LNCaP clone FGC (cell line): ENCODE data around the gene RFX1.

ENCODE experiments used
- DNase-seq: peaks from one replicate; pipeline ENCODE4 v3.0.0-alpha.2; 2011; ENCODE audit warnings: low read depth
- H3K4me3 ChIP-seq: 2 replicates; pipeline ENCODE4 v1.5.1; 2011; ENCODE audit warnings: mild to moderate bottlenecking, low read depth, low read length, control low read depth
- TF ChIP-seq, protein P1 (sequence below): IDR thresholded peaks from 2 replicates; pipeline ENCODE4 v1.5.1; 2012; ENCODE audit warnings: mild to moderate bottlenecking; ENCODE audit not compliant: control insufficient read depth, insufficient read depth; ENCODE audit errors: extremely low read depth

Gene RFX1

DNA sequence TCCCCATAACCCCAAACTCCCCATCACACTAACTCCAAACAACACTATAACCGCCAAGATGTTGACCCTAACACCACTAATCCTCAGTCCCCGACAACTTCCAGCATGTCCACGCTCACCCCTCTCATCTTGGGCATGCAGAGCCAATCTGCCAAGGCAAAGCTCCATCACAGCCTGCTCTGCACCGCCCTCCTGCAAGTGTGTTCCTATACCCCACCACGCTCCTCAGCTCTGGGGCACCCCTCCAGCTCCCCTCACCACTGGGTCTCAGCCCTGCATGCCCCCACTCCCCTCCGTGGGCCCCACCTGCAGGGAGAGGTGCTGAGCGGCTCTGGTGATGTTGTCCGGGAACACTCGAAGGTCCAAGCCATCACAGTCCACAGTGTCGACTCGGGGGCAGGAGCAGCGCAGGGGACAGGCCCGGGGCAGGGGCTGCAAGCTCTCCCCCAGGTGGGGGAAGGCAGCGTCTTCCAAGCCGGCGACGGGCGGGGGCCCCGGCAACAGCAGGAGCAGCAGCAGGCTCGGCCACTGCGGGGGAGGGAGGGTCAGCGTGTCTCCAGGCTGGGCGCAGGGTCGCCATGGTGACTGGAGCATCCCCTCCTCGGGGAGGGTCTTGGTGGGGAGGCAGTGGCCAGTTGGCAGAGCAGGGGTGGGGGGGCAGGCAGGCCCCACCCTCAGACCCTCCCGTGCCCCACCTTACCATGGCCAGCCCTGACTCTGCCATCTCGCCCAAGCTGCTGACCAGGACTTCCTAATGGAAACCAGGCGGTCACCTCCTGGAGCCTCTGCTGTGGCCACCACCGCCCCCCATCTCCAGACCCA lies 68.4 kb downstream of the RFX1 start:
- H3K4me3 ChIP-seq: no peak overlapping the region
- TF ChIP-seq, protein P1, sequence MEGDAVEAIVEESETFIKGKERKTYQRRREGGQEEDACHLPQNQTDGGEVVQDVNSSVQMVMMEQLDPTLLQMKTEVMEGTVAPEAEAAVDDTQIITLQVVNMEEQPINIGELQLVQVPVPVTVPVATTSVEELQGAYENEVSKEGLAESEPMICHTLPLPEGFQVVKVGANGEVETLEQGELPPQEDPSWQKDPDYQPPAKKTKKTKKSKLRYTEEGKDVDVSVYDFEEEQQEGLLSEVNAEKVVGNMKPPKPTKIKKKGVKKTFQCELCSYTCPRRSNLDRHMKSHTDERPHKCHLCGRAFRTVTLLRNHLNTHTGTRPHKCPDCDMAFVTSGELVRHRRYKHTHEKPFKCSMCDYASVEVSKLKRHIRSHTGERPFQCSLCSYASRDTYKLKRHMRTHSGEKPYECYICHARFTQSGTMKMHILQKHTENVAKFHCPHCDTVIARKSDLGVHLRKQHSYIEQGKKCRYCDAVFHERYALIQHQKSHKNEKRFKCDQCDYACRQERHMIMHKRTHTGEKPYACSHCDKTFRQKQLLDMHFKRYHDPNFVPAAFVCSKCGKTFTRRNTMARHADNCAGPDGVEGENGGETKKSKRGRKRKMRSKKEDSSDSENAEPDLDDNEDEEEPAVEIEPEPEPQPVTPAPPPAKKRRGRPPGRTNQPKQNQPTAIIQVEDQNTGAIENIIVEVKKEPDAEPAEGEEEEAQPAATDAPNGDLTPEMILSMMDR: no peak
- no peak for DNase-seq

DNA sequence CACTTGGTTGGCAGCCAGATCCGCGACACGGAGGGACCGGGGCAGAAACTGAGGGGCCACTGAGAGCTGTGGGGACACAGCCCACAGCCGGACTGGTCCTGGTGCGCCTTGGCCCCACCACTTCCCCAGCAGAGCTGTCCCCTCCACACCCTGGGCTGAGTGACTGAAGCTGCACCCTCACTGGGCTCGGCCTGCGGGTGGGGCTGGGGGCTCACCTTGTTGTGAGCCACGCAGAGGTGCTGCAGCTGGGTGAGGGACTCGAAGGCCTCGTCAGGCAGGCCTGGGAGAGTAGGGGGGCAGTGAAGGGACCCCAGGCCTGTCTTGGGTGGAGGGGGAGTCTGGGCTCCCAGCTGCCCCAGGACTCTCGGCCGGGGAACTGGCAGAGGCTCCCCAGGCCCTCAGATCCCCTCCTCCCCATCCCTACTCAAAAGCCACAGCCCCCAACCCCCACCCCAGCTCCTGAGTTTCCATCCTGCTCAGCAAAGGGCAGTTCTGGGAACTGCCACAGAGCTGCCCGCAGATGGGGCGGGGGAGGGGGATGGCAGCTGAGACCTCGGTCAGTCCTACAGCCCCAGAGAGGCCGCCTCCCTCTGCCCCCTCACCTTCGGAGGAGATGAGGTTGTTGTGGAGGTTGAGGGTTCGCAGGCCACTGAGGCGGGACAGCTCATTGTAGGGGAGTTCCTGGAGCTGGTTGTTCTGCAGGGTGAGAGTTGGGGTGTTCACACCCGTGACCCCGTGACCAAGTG lies 70.2 kb downstream of the RFX1 start:
- TF ChIP-seq, protein P1: no peak
- no peak overlapping the region for H3K4me3 ChIP-seq
- DNase-seq: no peak

DNA sequence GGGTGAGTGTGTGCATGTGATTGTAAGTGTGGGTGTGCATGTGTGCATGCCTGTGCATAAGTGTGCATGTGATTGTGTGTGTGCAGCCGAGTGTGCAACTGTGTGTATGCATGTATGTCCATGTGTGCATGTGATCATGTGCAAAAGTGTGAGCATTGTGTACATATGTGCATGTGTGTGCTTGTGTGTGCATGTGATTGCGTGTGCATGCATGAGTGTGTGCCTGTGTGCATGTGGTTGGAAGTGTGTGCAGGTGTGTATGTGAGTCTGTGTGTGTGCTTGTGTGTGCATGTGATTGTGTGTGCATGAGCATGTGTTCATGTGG lies 71.4 kb downstream of the RFX1 start:
- no peak overlapping the region for H3K4me3 ChIP-seq
- no peak for DNase-seq
- TF ChIP-seq, protein P1: no peak

DNA sequence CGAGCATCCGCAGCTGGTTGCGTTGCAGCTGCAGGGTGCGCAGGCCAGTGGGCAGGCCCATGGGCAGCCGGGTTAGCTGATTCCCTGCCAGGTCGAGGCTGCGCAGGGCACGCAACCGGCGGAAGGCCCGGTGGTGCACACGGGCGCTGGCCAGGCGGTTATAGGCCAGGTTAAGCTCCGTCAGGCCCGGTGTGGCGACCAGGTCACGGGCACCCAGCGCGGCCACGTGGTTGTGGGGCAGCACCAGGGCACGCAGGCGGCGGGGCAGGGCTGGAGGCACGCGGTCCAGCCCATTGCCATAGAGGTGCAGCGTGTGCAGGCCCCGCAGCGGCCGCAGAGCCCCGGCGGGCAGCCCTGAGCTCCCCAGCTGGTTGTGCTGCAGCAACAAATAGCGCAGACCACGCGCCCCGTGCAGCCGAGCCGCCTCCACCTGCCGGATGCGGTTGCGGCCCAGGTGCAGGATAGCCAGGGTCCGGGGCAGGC lies 73.2 kb downstream of the RFX1 start:
- TF ChIP-seq, protein P1: no peak
- no peak for DNase-seq
- H3K4me3 ChIP-seq: no peak overlapping the region

DNA sequence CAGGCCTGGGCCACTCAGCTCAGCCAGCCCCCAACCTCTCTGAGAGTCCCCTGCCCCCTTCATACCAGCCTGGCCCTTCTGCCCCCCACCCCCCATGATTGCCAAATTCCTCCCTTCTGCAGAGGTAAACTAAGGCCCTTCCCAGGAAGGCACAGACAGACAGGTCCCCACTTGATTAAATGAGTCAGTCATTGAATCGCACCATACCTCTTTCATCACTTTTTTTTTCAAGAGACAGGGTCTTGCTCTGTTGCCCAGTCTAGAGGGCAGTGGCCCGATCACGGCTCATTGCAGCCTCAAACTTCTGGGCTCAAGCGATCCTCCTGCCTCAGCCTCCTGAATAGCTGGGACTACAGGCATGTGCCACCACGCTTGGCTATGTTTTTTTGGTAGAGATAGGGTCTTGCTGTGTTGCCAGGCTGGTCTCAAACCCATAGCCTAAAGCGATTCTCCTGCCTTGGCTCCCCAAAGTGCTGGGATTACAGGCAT lies 73.9 kb downstream of the RFX1 start:
- TF ChIP-seq, protein P1: no peak
- no peak for DNase-seq
- H3K4me3 ChIP-seq: no peak overlapping the region

DNA sequence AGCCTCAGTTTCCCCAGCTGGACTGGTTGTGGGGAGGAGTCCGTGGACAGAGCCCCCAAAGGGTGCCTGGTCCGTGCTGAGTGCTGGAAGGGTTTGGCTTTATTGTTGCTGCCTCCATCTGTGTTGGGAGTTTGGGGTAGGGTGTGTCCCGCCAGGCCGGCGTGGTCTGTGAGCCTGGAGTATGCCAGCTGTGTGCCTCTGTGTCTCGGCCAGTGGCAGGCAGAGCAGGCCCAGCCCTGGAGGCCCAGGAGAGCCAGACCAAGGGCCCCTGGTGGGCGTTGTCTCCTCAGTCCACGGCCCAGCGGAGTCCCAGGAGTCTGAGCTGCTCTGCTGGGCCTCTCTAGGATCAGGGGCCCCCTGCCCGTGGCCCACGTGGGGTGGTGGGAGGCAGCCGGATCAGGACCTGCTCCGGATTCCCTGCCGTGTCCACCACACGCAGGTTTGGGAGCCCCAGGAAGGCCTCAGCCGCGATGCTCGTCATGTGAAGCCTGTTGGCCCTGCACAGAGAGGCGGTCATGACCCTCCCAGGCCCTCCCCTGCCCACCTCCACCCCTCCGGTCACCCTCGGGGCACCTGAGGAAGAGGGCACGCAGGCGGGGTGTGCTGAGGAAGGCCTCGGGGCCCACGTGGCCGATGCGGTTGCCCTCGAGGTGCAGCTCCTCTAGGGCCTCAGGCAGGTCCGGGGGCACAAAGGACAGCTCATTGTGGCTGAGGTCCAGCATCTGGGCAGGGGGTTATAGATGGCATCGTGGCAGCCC lies 74.5 kb downstream of the RFX1 start:
- DNase-seq: no peak
- no peak overlapping the region for H3K4me3 ChIP-seq
- TF ChIP-seq, protein P1: no peak
